ENCODE data around the gene HDAC9.
"Not testable (repeated sequence)": the region's sequence is repeated elsewhere in the genome, so short reads cannot be mapped to it uniquely, and the experiment has no call there.

Gene HDAC9

DNA sequence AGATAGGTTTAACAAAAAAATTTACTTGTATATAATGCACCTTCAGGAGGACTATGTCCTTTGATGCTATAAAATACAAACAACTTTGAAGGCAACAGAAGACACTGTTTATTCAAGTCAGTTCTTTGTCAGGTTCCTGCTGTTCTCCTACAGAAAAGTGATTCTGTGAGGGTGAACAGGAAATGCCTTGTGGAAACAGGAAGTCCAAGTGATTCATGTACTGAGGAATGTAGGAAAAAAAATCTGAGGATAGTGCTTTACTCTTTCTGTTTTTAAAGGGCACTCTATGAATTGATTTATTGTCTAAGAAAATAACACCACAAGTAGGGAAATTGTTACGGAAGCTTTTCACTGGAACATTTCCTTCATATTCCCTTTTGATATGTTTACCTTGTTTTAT is 171.9 kb downstream of the HDAC9 start:
- DNase-seq = no peak

DNA sequence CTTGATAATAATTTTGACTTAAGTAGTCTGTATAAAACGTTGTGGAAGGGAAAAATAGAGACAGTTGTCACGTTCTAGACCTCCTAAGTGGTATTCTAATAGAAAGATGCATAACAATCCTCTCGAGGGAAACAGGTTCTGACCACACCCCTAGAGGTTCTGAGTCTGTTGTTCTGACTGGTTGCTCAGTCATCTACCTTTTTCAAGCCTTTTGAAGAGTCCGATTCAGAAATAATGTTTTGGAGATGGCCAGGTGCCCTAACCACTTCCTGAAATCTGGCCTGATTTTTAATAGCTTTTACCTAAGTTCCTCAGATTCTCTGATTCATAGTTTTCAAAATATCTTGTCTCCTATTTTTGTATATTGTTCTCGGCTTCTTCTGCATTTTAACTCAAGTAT is 175.6 kb downstream of the HDAC9 start:
- no peak for DNase-seq

DNA sequence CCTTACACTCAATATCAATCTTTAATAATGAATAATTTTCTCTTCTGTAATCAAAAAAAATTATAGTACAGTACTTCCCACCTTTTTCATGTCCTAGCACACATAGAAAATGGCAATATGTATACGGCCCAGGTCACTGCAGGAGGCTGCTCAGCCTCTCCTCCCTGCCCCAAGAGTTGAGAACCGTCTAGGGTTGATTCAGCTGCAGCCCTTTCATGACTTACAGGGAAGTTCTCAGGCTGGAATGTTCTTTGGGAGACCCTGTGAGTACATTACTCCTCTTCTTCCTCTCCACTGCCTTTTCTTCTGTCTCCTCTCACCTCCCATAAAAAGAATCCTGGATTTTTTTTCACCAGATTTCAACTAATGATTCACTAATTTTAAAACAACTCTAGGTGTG is 180.0 kb downstream of the HDAC9 start:
- no peak for DNase-seq

DNA sequence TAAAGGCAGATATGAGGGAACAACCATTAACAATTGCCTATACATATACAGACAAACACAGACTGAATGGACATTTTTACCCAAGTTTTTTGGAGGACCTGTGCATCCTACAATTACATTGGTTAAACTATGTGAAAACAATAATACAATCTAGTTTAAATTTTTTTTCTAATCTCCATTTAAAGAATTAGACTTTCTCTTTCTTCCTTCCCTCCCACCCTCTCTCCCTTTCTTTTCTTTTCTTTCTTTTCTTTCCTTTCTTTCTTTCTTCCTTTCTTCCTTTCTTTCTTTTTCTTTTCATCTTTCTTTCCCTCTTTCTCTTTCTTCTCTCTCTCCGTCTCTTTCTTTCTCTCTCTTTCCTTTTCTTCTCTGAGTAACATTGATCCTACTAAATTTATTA is 183.7 kb downstream of the HDAC9 start:
- no peak for DNase-seq

DNA sequence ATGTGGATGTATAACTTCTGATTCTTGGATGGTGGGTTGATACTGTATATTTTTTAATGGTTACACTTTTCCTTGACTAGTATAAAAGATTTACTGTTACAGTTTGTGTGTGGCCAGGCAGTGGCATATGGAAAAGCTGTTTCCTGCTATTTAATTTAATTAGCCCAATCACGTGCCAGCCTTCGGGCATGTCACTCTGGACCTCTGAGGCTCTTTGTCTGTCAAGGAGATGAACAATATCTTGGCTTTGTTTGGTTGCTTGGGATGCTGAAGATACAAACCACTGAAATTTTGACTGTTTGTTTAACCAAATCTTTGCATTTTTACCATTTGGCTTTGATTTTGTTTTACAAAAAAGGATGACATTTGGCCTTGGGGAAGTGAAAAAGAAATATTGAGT is 185.0 kb downstream of the HDAC9 start:
- DNase-seq = no peak

DNA sequence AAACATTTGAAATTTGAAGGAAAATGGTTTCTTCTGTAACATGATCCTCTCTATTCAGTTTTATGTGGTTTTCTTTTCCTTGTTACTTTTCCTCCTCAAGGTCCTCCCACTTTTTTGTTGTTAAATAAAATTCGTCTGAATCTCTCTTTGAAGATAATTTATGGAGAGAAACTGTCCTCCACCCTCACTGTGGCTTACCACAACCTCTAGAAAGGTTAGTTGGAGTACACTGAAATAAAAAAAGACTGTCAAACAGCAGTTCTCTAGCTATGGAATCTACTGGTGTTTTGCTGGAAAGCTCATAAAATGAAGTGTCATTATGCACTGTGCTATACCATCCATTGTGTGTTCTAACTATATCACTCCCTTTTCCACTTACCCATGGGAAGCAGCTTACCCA is 189.4 kb downstream of the HDAC9 start:
- DNase-seq = no peak

DNA sequence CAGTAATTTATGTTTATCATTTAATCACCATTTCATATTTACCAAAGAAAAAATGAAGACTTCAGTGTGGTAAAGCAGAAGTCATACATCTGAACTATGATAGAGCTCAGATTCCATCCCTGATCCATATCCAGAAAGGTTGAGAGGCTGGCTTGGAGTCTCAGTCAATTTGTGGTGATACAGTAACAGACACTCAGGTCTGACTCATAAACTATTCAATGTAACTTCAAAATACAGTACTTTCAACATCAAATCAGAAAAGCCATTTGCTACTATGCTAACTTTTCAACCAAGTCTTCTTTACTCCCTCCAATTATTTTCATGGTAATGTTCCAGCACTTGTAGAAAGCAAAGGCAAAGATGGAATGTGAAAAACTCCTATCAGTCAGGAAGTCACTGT is 190.4 kb downstream of the HDAC9 start:
- DNase-seq = no peak

DNA sequence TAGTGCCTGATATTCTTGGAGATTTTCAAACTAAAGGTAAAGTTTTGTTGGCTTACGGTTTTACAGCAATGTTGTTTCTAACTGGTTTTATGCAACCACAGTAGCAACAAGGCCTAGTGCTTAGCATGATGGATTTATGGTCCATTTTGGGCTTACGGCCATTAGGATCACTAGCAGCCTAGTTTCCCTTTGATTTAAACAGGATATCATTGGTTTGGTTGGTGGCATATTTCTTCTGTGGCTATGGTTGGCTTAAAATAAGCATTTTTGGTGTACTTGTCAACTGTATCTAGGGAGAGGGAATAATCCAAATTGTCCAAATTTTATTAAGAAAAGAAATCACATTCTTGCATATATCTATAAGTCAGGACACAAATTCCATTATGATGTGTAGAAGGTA is 194.0 kb downstream of the HDAC9 start:
- no peak for DNase-seq

DNA sequence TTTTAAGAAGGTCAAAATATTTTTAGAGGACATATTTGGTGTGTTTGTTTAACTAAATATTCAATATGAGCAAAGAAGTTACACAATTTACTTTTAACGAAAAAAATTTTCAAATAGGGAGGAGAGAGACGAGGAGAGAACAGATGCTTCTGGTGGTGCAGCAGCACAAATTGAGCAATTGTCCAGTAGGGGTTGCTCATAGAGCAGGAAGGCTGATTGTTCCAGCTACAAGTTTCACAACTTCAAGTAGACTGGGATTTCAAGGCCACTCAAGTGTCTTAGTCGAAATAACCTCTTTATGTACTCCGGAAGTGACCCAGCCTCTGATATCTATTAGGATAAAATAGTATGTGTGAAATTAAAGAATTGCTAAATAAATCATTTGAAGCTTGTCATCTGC is 197.9 kb downstream of the HDAC9 start:
- no peak for DNase-seq

- DNase-seq = no peak
Observed at GRCh38 chr7:18693816-18694215, 198.3 kb downstream of the HDAC9 start.

GRCh38 chr7:18694484-18694883 is 198.9 kb downstream of the HDAC9 start:
- no peak for DNase-seq

- no peak for DNase-seq
Observed at GRCh38 chr7:18694911-18695310, 199.4 kb downstream of the HDAC9 start.

DNA sequence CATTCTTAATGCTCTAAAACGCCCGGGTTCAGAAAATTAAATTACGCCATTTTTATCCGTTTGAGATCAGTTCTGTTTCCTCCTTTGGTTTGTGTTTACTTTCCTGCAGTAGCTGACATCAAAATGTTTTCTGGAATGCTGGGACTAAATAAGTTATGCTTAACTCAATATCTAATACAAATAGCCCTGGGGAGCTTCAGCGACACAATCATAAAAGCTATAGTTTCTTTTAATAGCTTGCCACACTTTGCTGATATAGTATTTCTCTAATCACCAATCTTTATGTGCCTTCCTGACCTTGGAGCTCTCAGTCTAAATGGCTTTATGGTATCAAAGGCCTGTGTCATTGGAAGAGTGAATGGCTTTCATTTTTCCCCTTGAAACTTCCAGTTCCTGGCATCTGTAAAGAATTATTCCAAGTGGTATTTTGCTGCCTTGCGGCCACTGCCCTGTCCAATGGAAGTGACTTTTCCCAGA is 202.7 kb downstream of the HDAC9 start:
- no peak for DNase-seq

DNA sequence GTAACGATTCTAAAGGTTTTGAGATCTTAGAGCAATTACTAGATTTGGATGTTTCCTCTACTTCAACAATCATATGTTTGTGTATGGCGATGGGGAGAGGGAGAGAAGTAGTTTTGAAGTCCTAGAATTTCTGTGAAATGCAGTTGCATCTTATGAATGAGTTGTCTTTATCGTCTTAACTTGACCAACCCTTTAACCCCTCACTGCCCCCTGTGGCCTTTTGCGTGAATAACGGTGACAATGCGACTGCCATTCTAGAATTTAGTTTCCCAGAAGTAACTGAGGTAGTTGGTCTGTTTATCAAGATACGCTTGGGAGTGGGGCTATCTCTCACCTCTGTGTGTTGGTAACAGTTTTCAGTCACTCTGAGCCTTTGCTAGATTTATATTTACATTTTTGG is 204.6 kb downstream of the HDAC9 start:
- no peak for DNase-seq

GRCh38 chr7:18702071-18702829 is 206.7 kb downstream of the HDAC9 start:
- no peak for DNase-seq

DNA sequence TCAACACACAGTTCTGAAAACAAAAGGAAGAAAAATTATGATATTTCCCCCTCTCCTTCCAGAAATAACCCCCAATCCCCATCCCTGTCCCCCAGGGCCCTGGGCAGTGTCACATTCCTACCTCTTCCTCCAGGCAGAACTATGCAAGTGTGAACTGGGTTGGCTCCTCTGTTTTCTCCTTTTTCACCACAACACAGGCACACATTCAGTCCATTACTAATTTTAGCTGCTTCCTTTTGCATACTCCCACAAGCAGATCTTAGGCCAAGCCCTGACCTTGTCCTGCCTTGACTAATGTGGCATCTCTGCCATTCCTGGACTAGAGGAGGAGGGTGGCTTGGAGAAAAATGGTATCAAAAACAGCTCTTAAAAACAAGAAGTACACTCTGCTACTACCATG is 208.1 kb downstream of the HDAC9 start:
- DNase-seq = no peak

- no peak for DNase-seq
Observed at GRCh38 chr7:18706670-18707069, 211.1 kb downstream of the HDAC9 start.

DNA sequence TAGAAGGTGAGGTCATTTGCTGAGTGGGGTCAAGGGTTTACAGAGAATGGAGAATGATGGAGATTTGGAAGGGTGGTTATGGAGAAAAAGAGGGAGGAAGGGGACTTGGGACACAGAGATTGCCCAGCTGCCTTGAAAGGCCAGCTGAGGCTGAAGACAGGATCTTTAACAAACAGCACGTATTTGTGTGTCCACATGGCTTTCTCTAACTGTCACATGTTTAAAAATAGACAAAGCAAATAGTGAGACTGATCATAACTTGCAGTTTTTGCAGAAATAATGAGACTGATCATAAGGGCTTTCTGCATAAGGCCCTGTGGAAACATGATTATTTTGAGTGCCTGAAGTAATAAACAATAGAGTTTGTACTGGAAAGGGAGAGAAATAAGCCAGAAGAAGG is 212.7 kb downstream of the HDAC9 start:
- DNase-seq = no peak

DNA sequence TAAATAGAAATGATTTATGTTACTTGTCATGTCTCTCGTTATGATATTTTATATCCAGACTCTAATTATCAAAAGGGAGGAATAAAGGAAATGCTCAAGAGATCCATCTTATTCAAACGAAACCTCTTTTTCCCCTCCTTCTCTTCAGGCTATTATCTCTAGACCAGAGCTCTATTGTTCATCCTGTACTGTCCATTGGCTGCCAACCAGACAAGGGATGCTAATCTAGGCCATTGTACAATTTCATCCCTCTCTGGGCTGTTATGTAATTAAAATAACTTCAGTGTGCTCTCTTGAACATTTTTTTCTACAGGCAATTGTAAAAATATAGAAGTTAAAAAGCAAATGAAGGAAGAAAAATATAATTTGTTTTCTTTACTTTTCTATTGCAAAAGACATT is 220.4 kb downstream of the HDAC9 start:
- no peak for DNase-seq

DNA sequence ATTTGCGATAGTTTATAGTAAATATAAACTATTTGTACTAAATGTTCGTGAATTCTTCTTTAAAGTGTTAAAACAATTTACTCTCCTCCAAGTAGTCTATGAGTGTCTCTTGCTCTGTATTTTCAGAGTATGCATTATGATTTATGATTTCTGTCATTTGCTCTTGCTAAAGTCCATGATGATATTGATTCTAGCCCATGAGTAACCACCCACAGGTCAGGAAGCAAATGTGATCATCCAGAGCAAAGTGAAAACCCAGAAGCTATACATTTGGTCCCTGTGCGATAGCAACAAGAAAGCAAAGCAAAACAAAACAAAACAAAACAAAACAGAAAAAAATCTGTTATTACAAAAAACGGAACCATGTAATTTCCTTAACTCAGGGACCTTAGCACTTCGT is 225.9 kb downstream of the HDAC9 start:
- no peak for DNase-seq

DNA sequence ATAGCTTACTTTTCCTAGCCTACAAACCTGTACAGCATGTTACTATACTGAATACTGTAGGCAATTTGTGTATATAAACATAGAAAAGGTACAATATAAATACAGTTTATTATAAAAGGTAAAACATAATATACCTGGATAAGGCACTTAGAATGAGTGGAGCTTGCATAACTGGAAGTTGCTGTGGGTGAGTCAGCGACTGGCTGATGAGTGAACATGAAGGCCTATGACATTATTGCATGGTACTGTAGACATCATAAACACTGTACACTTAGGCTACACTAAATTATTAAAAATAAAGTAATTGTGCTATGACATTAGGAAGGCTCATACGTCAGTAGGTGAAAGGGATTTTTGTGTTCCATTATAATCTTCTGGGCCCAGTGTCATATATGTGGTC is 228.8 kb downstream of the HDAC9 start:
- DNase-seq = no peak

- no peak for DNase-seq
Observed at GRCh38 chr7:18727115-18727870, 231.7 kb downstream of the HDAC9 start.

GRCh38 chr7:18736012-18736411 is 240.5 kb downstream of the HDAC9 start:
- DNase-seq = not testable (repeated sequence)

- DNase-seq = no peak
Observed at GRCh38 chr7:18740579-18740988, 245.0 kb downstream of the HDAC9 start.

Data from activated CD4-positive, alpha-beta T cell treated with anti-CD3 and anti-CD28 coated beads, Interleukin-2, amount 50 U/mL, for 48 hours (primary cell).